Raji (cell line): ENCODE data around the gene DKK3.

Source experiments
- POLR2A ChIP-seq: IDR thresholded peaks from 2 replicates; pipeline ENCODE4 v1.6.1; 2011; ENCODE audit warnings: low read depth, low read length, control low read depth; ENCODE audit not compliant: insufficient read depth

The DKK3 gene

GRCh38 chr11:11972730-11973341, 35.6 kb downstream of the DKK3 start:
- no peak for TF ChIP-seq POLR2A

GRCh38 chr11:11971906-11972547, 36.4 kb downstream of the DKK3 start:
- no peak for TF ChIP-seq POLR2A

DNA sequence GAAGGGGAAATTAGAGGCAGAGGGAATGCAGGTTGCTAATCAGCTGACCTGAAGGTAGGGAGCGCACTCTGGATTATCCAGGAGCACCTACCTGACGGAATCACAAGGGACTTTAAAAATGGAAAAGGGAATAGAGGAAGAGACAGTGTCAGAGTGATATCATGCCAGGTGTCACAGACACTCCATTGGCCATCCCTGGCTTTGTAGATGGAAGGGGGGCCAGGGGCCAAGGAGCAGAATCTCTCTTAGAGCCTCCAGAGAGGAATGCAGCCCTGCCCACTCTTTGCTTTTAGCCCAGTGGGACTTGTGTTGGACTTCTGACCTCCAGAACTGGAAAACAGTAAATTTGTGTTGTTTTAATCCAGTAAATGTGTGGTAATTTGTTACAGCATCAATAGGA, 37.9 kb downstream of the DKK3 start:
- TF ChIP-seq POLR2A: no peak

- TF ChIP-seq POLR2A: no peak
Measured at GRCh38 chr11:11969380-11970215, 38.8 kb downstream of the DKK3 start.

- TF ChIP-seq POLR2A: no peak
Measured at GRCh38 chr11:11968511-11969280, 39.7 kb downstream of the DKK3 start.

DNA sequence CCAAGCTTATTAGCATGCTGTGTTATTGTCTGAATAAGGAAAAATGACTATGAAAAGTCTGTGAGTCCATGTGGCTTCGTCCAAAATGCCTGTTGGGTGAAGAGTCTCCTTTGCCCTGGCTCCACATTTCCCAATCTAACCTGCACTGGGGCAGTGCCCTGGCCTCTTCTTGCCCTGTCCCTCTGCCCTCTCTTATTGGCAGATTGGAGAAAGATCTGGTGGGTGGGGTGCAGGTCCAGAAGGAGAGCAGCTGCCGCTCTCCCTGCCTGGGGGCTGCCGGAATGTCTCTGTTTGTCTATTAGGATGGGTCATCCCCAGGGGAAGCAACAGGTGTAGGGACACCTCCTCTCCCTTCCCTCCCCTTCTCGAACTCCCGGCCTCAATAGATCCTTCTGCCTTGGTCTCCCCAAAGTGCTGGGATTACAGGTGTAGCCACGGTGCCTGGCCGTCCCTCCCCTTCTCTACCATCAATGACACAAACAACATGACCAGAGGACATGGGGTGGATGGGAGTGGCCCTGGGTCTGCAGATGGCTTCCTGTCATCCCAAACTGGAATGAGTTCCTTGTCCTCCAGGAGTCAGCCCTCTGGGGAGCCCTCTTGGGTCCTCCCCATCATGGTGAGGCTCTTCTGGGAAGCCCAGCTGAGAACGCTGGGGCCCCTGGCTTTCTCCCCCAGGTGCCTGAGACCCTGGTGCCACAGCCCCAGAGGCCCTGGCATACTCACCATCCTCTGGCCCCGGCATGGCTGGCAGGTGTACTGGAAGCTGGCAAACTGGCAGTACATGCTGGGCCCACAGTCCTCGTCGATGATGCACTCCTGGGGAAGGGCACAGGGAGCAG, 40.5 kb downstream of the DKK3 start:
- no peak for TF ChIP-seq POLR2A

DNA sequence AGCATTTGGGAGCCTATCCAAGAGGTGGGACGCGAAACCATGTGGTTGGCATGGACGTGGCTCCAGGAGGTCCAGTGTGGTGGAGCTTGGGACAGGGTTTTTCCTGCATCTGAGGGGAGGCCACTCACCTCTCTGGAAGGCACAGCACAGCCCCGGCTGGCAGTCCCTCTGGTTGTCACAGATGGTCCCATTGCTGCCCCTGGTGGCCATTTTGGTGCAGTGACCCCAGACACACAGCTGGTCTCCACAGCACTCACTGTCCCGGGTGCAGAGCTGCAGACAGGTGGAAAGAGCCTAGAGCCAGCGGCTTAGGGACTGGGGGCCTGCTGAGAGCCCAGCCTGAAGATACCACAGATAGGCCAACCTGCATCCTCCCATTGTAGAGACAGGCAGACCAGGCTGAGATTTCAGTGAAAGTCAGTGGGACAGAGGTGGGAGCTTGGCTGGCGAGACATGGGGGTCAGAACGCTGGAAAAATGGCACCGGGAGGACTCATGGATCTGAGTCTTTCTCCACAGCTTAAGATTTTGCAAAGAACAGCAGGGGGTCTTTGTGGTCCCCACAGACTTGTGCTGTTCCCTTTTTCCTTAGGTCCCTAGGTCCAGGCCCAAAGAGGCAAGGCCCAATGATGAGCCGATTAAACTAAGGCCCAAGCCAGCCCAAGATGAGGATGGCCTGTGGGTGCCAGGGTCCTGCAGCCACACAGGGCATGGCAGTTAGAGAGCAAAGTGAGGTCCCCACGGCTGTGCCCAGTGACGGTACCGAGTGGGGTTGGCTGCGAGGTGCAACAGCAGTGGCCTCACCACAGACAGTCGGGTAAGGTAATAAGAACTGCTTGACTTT, 41.4 kb downstream of the DKK3 start:
- TF ChIP-seq POLR2A: no peak

GRCh38 chr11:11966354-11966741, 42.1 kb downstream of the DKK3 start:
- TF ChIP-seq POLR2A: no peak

DNA sequence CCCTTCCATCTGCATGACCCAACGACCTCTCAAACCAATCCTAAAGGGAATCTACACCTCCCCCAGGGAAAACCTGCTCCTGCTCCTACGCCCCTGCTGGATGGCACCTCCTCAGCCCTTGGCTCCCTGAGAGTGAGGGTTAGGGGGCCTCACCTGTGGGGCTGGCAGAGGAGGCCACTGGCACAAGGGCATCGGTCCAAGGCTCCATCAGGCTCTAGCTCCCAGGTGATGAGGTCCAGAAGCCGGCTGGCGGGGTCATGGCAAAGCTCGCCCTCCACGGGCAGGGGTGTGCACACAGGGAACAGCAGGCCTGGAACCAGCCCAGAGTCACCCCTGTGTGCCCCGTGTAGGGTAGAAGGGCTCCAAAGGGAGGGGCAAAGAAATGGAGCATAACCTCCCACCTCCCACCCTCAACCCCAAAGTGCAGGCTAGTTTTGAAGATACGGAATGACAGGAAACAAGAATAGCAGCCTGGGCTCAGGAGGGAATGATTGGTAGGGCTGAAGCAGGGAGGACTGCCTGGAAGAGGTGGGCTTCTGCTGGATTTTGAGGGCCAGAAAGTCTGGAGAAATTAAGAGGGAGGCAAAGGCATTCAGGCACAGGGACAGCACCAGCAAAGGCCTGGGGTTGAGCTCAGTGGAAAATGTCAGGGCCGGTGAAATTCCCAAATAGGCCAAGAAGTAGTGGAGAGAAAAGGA, 42.6 kb downstream of the DKK3 start:
- no peak for TF ChIP-seq POLR2A

- no peak for TF ChIP-seq POLR2A
Measured at GRCh38 chr11:11965192-11965591, 43.2 kb downstream of the DKK3 start.

DNA sequence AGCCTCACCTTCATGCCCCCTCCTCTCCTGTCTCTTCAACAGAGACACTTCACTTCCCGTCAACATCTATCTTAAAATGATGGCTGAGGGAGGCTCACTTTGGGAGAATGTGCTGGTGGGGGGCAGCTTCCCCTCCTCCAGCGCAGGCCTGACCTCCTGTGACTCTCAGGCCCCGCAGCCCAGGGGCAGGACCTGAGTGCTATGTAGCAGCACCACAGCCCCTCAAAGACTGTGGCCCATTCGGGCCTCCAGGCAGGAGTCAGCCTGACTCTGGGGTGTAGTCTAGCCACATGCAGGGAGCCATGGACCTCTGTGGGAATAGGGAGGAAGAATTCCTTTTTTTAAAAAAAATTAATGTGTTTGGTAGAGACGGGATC, 43.7 kb downstream of the DKK3 start:
- no peak for TF ChIP-seq POLR2A

DNA sequence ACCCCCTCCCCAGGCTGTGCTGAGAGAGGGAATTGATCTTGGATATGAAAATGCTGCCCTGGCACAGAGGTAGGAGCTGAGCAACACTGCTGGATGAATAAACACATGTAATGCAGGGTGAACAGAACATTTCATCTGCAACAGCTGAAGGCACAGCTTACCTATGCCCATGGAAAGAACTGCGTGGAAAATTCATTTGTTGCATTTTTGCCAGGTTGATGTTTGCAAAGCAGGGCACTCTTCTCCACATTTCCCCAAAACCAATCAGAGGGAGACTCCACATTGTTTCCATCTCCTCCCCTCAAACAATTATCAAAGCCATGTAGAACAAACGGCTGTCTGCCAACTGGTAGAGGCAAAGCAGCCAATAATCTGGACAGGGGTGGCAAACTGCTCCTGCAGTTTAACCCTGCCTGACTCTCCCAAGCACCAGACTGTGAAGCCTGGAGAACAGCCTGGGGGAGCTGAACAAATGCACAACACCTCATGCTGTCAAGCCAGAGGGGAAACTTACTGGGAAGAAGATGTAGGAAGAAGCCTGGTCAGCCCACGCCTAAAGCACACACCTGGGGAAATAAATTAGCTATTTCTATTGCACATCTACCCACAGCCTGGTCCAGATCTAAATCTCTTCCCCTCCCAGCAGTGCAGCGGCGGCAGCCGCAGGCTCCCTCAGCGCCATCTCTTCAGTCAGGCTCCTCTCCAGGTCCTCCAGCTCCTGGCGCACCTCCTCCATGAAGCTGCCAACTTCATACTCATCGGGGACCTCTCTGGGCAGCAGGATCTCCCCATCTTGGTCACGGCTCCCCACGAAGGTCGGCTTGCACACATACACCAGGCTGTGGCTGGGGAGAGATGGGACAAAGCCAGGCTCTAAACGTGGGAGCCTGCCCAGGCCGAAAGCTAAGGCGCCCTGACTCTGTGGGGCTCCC, 44.3 kb downstream of the DKK3 start:
- TF ChIP-seq POLR2A: no peak
